ENCODE measurements around the gene CYP1A2.

DNA sequence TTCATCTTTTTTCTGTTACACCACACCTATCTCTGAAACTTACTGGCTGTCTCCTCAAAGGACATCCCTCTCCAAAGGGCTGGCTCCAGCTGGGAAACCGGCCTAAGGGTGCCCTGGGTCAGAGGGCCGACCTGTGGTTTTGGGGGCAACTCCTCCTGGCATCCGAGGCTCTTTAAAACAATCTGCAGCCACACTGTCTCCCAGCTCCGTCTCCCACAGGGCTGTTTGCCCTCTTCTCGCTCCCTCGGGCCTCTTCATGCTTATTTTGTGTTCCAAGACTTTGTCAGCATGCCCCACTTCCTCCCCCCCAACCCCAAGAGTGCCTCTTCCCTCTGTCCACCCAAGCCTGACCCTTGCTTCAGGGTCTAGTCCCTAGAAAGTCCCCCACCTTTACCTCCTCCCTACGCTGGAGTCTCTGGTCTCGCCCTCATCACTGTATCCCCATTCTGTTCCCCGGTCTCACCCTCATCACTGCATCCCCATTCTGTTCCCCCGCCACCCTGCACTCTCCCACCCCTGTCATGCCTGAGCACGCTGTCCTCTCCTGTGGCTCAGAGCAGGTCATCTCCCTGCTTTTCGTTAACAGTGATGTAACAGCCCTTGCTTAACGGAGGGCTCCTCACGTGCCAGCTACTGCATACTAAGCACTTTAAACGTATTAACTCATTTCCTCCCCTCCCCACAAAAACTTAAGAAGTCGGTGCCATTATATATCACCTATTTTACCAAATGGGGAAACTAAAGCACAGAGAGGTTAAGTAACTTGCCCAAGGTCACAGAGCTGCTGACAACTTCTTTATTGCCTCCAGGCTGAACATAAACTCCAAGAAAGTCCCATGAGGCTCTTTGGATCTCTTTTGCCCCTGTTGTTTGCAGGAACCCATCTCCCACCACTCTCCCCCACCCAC lies 32.1 kb downstream of the CYP1A2 start:
- TF ChIP-seq, protein P1, sequence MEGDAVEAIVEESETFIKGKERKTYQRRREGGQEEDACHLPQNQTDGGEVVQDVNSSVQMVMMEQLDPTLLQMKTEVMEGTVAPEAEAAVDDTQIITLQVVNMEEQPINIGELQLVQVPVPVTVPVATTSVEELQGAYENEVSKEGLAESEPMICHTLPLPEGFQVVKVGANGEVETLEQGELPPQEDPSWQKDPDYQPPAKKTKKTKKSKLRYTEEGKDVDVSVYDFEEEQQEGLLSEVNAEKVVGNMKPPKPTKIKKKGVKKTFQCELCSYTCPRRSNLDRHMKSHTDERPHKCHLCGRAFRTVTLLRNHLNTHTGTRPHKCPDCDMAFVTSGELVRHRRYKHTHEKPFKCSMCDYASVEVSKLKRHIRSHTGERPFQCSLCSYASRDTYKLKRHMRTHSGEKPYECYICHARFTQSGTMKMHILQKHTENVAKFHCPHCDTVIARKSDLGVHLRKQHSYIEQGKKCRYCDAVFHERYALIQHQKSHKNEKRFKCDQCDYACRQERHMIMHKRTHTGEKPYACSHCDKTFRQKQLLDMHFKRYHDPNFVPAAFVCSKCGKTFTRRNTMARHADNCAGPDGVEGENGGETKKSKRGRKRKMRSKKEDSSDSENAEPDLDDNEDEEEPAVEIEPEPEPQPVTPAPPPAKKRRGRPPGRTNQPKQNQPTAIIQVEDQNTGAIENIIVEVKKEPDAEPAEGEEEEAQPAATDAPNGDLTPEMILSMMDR (IDR thresholded peaks at IDR 0.05), result no peak
- no peak for TF ChIP-seq POLR2A (IDR thresholded peaks at IDR 0.05)
